ENCODE measurements around the gene ARRB2.

- TF ChIP-seq, protein P1, sequence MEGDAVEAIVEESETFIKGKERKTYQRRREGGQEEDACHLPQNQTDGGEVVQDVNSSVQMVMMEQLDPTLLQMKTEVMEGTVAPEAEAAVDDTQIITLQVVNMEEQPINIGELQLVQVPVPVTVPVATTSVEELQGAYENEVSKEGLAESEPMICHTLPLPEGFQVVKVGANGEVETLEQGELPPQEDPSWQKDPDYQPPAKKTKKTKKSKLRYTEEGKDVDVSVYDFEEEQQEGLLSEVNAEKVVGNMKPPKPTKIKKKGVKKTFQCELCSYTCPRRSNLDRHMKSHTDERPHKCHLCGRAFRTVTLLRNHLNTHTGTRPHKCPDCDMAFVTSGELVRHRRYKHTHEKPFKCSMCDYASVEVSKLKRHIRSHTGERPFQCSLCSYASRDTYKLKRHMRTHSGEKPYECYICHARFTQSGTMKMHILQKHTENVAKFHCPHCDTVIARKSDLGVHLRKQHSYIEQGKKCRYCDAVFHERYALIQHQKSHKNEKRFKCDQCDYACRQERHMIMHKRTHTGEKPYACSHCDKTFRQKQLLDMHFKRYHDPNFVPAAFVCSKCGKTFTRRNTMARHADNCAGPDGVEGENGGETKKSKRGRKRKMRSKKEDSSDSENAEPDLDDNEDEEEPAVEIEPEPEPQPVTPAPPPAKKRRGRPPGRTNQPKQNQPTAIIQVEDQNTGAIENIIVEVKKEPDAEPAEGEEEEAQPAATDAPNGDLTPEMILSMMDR (IDR thresholded peaks at IDR 0.05) = no peak
- TF ChIP-seq EZH2 (IDR thresholded peaks at IDR 0.05) = no peak
Observed at GRCh38 chr17:4724650-4725049, 14.2 kb downstream of the ARRB2 start.

Measured in neural progenitor cell (in vitro differentiated cells).